ENCODE data around the gene VTN.

VTN gene, protein sequence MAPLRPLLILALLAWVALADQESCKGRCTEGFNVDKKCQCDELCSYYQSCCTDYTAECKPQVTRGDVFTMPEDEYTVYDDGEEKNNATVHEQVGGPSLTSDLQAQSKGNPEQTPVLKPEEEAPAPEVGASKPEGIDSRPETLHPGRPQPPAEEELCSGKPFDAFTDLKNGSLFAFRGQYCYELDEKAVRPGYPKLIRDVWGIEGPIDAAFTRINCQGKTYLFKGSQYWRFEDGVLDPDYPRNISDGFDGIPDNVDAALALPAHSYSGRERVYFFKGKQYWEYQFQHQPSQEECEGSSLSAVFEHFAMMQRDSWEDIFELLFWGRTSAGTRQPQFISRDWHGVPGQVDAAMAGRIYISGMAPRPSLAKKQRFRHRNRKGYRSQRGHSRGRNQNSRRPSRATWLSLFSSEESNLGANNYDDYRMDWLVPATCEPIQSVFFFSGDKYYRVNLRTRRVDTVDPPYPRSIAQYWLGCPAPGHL

DNA sequence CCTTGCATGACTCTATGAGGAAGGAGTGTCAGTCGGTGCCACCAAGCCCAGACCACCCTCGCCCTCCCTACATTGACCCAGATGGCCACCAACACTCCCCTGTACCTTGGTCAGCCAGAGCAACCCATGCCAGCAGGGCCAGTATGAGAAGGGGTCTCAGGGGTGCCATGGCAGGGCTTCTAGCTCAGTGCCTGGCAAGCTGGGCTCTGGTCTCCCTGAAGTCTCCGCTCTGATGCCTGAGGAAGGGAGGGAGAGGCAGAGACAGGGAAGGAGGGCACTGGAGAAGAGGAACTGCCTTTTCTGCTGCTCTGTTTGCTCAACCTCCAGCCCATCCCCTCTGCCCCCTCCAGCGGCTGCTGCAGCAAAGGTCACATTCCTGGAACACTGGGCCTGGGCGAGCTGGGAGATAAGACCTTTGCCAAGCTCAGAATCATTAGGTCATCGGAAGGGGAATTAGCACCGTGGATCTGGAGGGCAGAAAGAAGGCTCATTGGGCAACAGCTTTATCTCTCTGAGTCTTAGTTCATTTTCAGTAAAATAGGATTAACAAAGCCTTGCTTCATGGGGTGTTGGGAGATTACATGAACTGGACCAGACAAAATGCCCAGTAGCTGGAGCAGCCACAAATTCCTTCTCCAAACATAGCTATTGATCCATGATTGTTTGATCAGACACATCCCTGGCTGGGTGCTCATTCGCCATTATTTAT lies at the start of gene VTN:
TSS of gene VTN (minus strand) at position 273 of the 709 bp plus-strand sequence. CDS start at position 169, 104 bp downstream.
- peak; percentile 26 for DNase-seq (ENCODE audit: low spot score)

DNA sequence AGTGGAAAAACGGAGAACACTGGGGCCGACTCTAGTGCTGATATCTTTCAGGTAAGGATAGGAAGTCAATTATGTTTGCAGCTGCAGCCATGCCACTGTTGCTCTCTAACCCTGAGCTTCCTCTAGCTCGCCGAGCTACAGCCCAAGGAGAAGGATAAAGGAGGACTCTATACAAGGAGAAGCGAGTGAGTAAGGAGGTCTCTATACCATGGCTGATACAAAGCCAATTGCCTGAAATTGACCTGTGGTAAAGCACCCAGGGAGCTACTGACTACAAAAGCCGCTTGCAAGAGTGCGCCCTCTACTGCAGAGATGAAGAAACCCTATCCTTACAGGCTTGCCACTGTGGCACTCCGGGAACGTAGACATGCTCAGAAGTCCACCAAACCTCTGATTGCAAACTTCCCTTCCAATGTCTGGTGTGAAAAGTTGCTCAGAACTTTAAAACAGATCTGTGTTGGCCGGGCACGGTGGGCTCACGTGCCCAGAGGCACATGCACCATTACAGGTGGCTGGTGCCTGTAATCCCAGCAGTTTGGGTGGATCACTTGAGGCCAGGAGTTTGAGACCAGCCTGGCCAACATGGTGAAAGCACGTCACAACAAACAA lies 46.7 kb upstream of the VTN start:
- DNase-seq (ENCODE audit: low spot score) = peak; percentile 71

DNA sequence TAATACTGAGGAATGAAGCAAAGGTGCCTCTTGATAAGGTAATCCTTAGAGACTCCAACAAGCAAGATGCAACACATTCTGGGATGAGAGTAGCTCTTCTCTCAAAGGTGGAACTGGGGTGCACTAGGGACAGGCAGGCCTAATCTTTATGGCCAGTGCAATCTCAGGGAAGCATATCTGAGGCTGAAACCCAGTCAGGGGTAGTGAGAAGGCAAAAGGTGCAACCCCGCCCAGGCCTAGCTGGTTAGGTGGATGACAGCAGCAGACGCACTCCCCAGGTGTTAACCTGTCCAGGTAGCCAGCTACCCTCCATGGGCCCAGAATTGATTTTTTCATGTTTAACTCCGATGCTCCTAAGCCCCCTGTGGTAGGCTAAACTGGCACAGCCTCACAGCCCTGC lies 45.8 kb upstream of the VTN start:
- no peak for DNase-seq (ENCODE audit: low spot score)

DNA sequence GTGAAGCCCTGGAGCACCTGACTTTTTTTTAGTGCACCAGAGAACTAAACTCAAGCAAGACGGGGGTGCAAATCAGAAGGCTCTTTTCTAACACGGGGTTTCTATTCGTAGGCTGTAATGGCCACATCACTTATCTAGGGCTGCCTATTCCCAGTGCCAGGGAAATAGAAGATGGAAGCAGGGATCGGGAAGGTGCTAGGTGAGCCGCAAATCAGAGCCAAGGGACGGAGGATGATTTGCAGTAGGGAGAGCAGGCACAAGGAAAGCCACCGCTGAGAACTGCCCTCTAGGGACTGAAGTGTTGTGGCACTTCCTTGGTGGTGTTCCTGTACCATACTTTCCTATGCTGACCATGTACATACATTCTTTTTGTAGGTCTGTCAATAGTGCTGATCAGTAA lies 43.7 kb upstream of the VTN start:
- no peak for DNase-seq (ENCODE audit: low spot score)

DNA sequence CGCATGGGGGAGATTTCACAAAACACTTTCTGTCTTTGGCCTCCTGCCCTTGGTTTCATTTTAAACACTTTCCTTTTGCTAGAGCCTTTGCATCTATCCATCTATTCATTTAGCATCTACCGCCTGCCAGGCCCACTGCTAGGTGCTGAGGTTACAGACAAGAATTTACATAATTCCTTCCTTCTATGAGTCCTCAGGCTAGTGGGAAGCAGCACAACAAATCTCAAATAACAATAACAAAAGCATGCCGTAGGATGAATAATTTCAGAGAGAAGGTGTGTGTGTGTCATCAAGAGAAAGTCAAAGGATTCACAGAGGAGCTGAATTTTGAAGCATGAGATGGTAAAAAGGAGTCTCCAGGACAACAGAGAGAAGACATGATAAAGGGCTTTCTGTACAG lies 42.0 kb upstream of the VTN start:
- no peak for DNase-seq (ENCODE audit: low spot score)

DNA sequence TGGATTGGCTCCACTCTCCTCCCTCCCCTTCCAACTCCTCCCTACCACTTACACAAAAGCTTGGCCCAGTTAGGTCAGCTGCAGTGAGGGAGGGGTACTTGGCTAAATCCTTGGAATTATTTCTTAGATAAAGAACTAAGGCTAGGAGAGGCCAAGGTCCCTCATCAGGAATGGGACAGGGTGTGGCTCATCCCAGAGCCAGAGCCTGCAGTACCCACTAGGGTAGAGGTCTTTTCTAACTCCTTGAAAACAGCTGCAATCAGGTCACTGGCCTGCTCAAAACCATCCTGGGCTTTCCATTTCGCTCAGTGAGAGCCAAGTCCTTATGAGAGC lies 37.8 kb upstream of the VTN start:
- DNase-seq (ENCODE audit: low spot score) = no peak

DNA sequence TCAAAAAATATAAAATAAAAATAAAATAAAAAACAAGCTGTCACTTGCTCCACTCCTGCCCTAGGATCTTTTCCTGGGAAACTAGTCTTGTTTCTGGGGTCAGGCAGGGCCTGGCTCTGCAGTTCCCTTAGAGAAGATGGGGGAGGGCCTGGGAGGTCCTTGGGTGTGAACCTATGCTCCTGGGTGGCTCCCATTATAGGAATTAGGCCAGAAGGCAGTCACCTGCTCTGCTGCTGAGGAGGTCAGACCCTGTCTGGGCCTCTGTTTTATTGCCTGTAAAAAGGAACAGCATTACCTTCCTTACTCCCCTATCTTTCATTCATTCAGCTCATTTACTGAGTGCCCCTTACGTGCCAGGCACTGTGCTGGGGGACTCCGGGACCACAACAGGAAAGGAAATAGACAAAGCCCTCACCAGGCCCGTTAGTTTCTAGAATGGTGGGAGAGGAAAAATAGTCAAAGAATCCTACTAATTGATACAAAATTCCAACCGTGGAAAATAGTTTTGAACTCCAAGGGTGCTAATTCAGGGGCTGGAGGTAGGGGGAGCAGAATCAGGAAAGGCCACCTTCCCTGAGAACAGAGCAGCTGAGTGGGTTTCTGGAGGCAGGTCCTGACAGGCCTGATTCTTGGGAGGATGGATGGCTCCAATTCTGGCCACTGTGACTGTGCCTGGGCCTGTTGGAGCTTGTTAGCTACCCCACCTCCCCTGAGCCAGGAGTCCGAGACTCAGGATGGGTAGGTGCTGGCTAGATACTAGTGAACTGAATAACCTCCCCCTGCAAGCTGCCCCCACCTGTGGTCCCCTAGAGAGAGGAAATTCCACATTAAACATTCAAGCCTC lies 37.2 kb upstream of the VTN start:
- DNase-seq (ENCODE audit: low spot score) = no peak

DNA sequence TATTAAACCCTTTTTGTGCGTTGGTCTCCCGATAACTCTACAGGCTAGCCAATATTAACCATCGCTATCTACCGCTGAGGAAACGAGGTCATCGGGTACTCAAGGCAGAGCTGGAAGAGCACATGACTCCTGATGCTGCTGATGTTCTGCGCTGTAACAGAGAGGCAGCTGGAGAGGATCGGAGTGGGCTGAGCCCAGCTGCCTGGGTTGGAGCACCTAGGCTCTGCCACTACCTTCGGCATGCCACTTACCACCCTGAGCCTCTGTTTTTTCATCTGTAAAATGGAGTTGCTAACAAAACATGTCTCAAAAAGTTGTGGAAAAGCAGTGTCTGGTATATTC lies 36.3 kb upstream of the VTN start:
- DNase-seq (ENCODE audit: low spot score) = no peak

DNA sequence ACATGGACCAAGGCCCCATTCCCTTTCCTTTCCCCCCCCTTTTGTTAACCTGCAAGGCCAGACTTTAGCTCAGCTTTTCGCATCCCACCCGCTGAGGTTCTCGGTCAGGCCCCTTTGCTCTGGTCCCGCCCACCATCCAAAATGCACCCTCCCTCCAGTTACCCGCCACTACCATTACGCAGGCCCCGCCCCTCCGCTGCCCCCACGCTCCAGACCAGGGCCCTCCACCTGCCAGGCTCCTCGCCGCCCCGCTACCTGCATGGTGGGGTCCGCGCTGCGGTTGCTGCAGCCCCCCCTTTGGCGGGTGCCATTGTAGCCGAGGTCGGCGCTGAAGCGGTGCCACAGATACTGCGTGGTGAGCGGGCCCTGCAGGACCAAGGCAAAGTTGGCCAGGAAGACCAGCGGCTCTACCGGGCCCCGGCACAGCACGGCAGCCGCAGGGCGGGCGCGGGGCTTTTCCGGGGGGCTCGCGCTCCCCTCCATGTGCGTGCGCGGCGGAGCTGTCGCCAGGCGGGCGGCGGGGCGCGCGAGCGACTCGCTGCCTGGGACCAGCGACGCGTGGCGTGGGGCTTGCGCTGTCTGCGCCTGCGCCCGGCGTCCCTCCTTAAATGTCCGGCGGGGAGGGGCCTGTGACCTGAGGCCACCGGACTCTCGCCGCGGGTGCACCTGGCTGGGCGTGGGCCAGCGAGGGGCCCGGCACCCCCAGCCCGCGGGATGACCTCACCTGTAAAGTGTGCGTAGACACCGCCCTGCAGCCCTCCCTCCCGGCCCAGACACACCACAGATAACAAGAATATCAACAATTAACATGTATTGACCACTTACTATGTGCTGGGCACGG lies 35.7 kb upstream of the VTN start, which contains the start of gene SLC46A1:
TSS of gene SLC46A1 (minus strand) at position 581 of the 841 bp plus-strand sequence. CDS start at position 483, 98 bp downstream.
- peak; percentile 59 for DNase-seq (ENCODE audit: low spot score)

DNA sequence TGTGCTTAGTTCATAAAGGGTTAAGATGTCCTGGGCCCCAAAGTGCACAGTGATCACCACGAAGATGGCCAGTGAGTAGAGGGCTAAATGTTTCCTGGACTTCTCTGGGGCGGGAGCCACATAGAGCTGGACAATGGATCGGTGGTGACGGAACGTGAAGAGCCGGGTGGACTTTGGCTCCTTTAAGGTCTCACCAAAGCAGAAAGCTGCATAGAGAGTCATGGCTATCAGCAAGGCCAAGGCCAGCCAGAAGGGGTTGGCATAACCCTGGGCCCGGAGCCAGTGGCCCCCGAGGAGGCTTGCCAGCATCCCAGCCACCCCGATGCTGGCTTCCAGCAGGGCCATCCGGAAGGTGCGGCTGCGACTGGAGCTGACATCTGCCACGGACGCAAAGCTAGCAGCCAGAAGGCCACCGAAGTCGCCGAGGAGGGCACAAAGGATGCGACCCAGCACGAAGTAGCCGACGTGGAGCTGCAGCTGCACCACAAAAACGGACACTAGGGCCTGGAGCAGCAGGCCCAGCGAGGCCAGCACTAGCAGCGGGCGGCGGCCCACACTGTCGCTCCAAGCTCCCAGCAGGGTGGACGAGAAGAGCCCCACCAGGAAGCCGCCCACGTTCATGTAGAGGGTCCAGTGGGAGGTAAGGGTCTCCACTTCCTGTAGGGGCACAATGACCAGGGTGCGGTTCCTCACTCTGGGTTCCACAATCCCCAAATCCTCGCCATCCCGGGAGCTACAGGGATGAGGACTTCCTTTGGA lies 34.9 kb upstream of the VTN start:
- no peak for DNase-seq (ENCODE audit: low spot score)

DNA sequence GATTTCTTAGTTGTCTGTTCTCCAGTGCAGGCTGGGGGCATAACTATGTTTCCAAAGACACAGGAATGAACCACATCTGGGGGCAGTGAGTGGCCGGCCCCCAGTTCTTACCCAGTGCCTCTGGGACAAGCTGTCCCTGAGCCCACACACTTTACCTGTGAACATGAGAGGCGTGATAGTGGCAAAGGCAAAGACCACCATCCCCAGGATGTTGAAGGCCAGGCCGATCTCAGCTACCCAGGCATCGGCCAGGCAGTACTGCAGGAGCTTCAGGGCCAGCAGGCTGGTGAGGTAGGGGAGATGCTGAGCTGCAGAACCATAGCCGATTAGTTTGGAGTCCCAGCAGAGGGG lies 34.3 kb upstream of the VTN start:
- no peak for DNase-seq (ENCODE audit: low spot score)

DNA sequence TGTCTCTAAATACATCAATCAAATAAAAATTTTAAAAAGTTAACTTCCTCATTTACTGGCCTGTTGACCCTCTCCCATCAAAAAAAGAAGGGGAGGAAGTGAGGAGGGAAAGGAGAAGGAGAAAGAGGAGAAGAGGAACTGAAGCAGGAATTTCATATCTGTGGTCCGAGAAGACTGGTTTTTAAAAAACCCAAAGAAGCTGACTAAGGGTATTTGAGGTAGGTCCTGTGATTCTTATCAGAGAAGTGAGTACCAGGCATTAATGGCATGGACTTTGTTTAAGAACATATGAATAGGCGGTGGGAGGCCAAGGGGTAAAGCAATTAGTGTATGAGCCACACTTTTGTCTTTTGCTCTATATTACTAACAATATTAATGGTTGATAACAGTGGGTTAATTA lies 33.9 kb upstream of the VTN start:
- DNase-seq (ENCODE audit: low spot score) = no peak

DNA sequence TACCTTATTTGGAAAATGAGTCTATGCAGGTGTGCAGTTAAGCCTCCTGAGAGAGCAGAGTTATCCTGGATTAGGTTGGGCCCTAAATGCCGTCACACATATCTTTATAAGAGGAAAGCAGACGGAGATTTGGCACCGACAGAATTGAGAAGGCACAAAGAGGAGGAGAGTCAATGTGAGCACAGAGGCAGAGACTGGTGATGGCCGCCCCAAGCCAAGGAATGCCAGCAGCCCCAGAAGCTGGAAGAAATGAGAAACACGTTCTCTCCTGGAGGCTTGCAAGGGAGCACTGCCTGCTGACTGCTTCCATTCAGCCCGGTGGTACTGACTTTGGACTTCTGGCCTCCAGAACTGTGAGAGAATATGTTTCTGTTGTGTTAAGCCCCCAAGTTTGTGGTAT lies 32.7 kb upstream of the VTN start:
- no peak for DNase-seq (ENCODE audit: low spot score)

DNA sequence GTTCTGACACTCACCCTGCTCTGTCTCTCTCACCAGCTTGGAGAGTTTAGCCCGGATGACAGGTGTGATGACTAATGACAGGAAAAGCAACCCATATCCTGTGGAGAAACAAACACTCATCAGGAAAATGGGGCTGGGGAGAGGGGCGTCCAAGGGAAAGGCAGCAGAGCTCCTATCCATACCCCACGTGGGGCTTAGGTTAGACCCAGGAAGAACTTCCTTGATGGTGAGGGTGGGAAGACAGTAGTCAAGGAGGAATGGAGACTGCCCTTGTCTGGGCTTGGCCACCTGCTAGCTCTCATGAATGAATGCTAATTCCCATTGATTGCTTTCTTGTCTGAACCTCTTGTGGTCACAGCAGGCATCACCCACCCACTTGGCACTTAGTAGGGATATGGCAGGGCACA lies 32.1 kb upstream of the VTN start:
- DNase-seq (ENCODE audit: low spot score) = peak; percentile 44

DNA sequence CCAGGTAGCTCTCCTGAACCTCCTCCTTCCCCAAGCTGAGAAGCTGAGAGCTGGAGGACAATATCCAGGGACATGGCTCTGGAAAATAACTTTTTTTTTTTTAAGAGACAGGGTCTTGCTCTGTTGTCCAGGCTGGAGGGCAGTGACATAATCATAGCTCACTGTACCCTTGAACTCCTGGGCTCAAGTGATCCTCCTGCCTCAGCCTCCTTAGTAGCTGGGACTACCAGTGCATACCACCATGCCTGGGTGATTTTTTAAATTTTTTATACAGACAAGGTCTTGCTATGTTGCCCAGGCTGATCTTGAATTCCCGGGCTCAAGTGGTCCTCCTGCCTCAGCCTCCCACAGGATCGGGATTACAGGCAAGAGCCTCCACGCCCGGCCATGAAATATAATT lies 29.7 kb upstream of the VTN start:
- DNase-seq (ENCODE audit: low spot score) = no peak

DNA sequence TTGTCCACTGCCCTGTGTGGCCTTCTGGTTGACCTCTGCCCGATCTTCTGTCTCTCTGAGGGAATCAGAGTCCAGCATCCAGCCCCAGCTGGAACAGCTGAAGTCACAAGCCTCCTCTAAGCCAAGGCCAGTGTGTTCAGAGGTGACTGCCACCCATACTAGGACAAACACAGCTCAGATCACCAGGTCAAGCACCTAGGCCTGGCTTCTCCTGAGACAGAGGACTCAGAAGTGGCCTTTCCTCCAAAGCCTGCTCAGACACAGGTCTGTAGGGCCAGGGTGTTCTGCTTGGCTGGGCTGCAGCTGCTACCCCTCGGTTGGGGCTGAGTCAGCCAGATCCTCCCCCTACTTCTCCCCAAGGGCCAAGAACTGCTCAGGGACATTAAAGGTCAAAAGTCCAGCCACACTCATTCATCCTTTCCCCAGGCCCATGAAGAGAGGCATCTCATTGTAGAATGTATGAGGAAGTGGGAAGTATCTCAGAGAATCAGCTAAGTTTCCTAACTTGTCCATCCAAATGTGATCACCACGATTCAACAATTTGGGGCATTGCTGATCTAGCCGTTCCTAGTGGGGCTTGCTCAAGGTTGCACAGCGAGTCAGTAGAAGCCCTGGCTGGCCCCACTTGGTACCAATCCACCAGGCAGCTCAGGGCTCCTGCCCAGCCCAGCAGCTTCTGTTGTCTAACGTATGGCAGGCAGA lies 28.3 kb upstream of the VTN start:
- DNase-seq (ENCODE audit: low spot score) = peak; percentile 88

DNA sequence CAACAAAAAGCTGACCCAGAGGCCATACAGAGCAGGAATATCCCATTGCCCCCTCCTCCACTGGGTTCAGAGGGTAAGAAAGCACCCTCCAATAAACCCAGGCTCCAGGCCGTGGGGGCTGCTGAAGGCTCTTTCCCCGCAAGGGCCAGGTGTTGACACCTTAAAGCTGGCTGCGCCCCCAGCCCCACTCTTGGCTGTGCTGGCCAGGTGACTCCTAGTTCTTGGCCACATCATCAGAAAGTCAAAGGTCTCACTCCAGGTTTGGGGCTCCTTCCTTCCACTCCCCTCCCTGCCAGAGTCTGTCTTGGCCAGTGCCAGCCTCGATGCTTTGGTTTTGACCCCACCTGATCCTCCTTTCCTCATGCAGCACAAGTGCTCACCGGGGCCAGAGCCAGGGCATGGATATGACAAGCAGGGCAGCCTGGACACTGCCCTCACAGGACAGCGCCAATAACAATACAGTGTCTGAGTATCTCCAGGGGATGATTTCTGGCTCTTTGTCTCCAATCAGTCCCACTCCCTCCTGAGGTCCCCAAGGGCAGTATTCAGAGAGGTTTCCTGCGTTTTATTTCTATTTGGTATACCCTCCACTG lies 27.7 kb upstream of the VTN start:
- no peak for DNase-seq (ENCODE audit: low spot score)

DNA sequence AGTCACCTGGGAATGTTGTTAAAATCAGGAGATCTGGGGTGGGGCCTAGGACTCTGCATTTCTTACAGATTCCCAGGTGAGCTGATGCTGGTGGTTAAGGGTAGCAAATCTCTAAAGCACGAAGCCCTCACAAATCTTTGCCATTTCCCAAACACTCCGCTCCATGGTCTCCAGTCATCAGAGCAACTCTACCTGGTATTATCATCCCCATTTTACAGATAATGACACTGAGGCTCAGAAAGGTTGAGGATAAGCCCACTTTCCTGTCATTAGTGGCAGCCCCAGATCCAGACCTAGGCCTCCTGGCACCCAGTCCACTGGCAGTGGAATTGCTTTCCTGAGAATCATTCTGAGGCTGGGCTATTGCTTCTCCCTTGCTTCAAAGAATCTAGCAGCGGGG lies 27.2 kb upstream of the VTN start:
- DNase-seq (ENCODE audit: low spot score) = no peak

DNA sequence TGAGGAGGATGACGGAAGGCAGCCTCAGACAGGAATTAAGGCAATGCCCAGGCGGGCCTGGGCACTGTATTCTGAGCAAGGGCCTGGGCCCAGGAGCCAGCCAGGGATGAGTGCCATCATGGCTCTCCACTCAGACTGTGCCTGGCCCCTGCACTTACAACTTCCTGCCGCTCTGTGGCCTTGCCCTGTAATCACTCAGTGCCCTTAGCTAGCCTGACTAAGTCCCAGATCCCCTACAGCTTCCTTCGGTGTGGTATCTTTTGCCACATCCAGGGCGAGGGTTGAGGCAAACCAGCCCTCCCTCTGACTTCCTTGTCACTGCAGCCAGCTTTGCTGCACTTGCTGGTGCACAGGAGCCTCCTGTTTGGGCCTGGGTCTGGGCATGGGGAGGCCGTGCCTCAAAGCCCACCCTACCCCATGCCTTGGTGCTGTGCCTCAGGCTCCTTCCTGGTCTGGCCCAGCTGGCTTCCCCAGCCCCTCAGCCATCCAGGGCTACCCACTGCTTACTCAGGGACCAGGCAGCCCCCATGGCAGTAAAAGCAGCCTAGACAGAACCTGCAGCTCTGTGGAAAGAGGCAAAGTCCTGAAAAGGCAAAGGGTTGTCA lies 26.6 kb upstream of the VTN start:
- DNase-seq (ENCODE audit: low spot score) = no peak
